HG02840 (cell line): ENCODE measurements around the gene PAPPA.

Source experiments
- ATAC-seq: cut with Tn5 transposase; IDR thresholded peaks from one replicate; pipeline ENCODE4 v1.9.1; 2021; ENCODE audit warnings: mild to moderate bottlenecking, moderate library complexity, moderate number of reproducible peaks; ENCODE audit not compliant: unreplicated experiment, low FRiP score

PAPPA gene

DNA sequence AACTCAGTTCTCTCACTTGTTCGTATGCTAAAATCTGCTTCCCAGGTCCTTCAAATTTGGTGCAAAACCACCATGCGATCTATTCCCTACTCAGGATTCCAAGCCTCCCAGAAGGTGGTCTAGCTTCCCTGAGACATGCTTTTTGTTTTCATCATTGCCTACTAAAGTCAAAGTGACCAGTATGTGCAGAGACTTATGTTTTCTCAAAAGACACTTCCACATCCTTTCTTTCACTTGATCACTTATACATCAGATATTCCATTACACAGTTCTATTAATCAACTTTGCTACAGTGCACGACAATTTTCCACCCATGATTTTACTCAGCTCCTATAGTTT lies 242.1 kb downstream of the PAPPA start:
- ATAC-seq: no peak

DNA sequence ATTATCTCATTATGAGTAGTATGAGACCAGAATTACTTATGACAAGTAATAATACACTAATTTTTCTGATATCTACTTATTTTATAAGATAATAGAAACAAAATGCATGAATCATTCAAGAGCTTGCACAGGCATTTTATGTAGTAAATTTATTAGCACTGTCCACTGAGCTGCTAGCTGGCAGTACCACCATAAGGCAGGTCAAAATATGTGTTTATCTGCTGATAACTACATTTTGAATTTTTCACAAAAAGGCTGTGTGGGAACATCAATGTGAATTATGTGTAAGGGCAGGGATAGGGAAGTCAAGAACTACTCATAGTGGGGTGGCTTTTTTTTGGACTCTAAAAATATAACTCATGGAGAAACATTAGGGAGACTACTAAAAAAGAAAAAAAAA lies 249.6 kb downstream of the PAPPA start:
- ATAC-seq: no peak

DNA sequence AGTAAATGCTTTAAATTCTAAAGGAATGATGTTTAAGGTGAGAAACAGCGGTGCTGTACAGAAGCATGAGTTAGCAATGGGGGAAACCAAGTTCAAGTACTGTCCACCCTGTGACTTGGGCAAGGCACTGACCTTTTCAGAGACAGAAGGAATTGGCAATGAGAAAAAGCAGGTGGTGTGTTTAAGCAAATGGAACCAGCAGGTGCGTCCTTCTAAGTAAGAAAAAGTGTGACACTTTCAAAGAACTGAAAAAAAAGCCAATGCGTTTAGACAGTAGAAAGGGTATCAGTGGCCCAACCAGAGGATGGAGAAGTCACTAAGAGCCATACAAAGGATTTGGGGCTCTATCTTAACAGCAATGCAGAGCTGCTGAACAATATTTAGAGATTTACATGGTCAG lies 250.6 kb downstream of the PAPPA start:
- ATAC-seq: no peak

DNA sequence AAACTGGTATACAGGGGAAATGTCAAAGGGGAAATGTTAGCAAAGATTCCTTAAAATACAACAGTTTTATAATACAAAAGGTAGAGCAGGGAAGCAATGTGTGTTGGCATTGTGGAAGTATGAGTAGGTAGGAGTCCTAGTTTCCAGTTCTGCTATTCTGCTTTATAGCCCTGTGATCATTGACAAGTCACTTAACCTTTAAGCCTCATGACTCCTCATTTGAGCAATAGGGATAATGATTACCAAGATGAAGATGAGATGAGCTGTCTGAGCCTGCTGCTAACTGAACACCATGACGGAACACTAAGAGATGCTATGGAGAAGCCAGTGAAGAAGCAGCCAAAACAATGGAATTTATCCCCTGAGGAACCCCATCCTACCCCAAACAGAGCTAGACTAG lies 251.7 kb downstream of the PAPPA start:
- ATAC-seq: no peak

DNA sequence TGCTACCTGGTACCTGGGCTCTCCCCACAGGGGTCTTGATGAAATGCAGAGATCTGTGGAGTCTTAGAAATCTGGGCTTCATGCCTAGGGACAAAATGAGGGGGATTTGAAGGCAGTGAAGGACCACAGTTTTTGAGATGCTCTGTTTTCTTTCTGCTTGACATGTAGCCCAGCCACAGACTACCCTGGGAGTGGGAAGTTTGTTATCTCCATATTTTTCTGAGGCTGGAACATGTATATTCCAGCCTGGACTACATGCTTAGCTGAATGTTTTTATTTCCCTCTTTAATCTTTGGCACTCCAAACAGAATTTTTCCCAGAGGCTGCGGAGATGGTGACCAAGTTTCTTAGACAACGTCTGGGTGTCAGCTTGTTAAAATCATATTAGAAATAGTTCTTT lies 252.9 kb downstream of the PAPPA start:
- no peak for ATAC-seq

DNA sequence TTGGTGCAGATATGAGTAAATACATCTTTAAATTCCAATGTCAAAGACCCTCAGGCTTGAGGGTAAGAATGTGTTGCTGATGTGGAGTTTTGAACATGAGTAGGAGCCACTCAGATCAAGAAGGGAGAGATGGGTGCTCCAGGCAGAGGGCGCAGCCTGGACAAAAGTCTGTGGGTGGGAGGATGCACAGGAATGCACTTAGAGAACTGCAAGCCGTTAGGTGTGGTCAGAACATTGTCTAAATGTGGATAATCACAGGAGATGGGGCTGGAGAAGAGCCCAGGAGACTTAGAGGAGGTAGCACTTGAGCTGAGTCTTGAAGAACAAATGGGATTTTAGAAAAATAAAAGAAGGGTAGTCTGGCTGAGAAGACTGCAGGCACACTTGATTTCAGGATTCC lies 255.5 kb downstream of the PAPPA start:
- ATAC-seq: no peak

DNA sequence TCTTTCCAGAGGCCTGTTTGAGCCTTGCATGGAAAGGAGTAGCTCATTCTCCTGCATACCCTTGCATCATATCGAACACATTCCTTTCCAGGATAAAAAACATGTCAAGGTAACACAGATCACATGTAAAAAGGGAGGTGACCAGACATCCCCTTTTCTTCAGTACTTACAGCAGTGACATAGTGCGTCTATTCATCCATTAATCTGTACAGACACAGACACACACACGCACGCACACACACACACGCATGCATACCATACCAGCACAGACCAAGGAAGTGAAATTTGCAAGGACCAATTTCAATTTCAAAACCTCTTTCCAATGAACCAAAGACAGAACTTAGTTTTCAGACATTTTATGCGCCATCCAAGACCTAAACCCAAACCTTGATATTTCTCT lies 256.0 kb downstream of the PAPPA start:
- ATAC-seq: no peak

DNA sequence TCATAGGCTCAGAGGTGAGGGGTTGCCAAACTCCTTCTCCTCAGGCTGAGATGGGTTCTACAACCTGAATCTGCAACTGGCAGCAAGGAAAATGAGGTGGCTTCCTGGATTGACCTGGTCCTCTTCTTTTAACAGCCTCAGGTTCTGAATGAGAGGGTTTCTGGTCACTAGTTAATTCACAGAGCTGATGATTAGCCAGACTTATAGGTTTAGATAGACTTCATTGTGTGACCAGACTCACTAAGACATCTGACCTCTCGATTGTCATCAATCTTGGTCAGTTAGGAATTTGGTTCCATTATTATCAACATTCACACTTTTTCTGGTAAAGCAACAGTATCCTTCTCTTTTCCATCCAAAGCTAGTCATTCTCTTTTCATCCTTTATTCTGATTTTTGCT lies 257.9 kb downstream of the PAPPA start:
- no peak for ATAC-seq

DNA sequence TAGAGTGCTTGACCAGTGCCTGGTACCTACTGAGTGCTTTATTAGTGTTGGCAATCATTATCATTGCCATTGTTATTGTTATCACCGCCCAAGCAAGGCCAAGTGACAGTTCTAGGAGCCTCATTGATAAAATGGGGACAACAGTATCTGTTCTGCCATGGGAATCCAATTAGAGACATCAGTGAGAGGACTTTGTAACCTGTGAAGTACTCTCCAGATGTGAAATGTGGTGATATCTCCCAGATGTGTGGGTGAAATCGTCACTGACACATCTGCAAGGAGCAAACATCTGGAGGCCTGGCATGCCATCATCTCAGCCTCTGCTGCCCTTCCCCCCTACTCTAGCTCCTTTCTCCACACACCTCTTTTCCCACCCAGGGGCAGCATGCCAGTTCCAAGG lies 260.8 kb downstream of the PAPPA start:
- no peak for ATAC-seq

DNA sequence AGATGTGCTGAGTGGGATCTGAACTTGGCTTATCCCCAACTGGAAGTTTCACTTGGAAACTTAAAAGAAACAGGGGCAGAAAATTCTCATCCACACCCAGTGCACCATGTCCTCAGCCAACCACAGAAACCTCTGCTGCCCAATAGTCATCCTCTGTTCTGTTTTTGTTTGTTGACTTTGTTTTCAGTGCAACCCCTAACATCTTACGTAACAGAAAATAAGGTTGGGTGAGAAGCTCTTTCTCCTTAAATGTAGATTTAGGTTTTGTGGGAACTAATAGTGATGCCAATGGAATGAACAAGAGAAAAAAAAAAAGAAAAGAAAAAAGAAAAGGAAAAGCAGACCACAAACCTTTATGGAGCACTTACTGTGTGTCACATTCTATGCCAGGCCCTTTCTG lies 262.8 kb downstream of the PAPPA start:
- ATAC-seq: no peak

DNA sequence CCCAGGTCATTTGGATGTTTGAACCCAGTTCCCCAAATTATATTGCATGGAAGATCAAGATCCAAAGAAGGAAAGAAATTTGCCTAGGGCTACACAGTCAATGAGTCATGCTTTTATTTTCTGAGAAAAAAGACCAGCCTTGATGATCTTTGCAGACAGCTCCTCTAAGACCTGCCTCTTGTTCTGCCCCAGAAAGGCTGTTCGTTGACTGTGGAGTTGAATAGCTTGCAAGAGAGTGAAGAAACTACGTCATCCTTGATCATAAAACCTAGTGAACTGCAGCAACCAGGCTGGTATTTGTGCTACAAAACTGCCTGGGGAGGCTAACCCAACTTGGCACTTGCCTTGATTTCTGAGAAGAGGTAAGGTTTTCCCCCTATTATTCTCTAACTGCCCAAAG lies 263.9 kb downstream of the PAPPA start:
- ATAC-seq: no peak

DNA sequence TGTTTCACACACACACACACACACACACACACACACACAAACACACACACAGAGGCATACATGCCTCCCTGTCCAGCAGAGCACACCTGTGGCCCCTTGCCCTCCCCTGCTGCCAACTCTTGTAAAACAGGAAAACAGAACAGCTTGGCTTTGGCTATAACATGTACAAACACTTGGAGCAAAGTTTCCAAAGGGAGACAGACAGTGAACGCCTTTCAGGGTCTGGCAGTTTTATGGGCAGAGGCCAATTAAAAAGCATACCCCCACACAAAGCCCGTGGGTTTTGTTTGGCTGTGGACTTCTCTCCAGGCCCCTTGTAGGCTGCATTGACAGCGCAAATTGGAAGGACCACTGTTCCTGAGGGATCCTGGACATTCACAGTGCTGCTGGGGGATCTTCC lies 265.6 kb downstream of the PAPPA start:
- no peak for ATAC-seq

DNA sequence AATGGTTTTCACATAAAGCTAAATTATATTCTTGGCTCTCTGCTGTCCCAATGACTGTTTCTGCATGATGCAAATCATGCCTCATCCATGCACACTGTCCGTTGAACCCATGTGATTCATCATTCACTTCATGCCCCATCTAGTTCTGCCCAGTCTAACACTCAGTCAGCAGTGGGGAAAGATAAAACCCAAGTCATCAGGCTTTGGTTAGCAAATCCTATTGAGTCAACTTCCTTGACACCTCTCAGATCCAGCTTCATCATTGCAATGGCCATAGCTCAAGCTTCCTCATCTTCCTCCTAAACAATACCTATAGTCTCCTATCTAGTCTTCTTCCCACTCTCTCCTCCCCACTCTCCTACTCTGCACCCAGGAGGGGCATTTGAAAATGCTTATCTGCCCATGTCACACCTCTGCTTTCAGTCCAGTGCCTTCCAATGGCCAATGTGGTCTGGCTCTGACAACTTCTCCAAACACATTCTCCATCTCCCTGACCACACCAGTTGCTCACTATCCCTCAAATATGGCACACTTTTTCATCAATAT lies 267.5 kb downstream of the PAPPA start:
- ATAC-seq: no peak

DNA sequence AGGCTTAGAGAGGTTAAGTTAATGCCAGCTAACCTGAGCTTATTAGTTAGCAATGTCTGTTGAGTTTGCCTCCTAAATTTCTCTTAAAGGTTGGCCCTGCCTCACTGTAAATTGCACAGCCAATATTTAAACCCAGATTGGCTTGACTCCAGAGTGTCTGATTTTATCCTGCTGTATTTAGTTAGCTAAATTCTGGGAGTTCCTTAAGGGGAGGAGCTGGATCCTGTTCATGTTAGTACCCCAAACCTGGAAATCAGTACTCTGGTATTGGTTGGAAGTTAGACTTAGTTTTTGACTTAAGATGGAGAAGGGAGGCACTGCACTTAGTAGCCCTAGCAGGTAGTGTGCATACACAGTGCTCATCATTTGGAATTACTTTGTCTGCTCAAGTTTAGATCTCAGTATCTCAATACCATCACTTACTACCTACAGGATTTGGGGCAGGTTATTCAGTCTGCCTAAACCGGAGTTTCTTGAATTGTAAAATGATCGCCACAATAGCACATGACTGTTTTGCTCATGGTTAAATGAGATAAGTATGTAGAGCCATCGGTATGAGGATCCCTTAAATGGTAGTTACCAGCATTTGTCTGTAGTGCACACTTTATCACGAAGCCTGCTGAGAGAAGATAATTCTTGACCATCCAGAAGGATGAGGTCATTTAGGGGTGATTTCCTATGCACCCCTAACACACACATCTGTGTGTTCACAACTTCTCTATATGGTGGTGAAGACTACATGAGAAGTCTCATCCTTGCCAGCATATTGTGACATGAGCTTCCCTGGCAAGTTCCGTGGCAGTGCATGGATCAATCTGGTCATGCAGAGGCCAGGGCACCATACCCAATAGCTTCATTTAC lies 268.8 kb downstream of the PAPPA start:
- ATAC-seq: no peak

DNA sequence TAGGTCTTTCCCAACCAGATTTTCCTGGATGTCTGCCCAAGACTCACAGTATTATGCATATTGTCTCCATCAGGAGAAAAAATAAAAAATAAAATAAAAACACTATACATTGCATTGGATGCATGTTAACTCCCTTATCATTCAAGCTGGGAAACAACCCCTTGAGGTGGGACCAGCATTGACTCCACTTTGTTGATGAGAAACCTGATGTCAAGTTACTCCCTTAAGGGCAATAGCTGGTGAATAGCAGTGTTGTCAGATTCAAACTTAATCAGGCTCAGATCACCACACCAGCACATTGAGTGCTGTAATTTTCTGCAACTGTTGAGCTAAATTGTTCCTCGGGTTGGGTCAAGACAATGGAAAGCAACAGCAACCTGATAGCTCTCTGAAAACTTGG lies 269.6 kb downstream of the PAPPA start:
- ATAC-seq: no peak

DNA sequence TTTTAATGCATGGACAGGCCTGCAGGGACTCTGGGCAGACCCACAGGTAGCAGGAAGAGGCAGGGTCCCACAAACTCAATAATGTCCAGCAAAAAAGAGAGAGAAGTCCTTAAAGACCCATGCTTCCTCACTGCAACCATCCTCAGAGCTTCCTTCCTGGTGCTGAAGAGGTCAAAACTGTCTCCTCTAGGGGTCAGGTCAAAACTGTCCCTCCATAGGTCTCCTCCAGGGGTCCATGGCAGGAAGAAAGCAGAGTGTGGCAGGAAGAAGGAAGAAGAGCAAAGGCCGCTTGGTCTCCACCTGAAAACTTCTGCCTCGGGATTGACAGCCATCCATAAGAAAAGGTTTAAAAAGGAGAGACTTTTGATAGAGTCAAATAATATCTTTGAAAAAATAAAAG lies 271.7 kb downstream of the PAPPA start:
- no peak for ATAC-seq

DNA sequence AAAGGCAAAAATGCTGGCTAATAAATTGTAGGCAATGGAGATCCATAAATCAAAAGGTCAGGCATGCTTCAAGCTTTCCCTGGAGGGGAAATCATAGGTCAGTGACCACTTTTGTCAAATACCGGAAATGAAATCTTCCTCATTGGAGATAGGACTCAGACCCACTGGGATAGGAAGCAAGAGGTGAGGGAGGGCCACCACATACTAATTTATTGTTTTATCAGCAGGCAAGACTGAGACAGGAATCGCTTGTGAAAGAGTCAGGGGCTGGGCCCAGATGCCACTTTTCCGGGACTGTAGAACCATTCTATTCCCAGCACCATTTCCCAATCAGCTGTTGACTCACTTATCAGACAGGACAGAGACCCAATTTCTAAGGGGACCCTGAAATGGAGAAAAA lies 277.3 kb downstream of the PAPPA start:
- ATAC-seq: no peak

DNA sequence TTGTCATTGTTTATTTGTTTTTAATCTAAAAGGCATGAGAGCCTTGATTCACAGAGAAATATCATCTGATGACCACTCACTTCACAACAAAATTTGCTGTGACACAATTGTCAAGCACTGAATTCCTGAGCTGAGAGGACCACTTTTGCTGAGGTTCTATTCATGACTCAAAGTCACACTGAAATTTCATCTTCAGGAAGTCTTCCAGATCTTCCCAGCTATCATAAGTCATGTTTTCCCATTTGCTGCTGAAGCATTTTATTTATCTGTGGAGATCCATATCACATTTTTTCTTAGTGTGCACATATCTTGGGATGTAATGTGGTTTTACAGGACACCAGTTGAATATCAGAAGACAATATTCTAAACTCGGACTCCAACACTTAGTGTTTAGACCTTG lies 278.5 kb downstream of the PAPPA start:
- ATAC-seq: no peak

DNA sequence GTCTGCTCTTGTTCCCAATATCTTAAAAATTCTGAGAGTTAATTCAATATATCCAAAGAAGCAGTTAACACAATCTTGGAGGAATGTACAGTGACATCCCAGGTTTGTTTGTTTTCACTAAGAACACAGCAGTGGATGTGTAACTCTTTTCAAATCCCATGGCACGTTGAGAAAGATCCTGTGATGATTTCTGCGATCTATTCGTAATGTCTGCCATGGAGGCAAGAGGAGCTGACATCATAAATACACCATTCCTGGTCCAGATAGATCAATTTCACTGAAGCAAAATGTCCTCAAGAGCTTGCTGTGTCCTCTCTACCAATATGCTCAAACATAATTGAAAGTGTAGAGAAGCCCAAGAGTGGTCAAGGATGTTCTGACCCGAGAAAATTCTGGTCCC lies 280.7 kb downstream of the PAPPA start:
- no peak for ATAC-seq

DNA sequence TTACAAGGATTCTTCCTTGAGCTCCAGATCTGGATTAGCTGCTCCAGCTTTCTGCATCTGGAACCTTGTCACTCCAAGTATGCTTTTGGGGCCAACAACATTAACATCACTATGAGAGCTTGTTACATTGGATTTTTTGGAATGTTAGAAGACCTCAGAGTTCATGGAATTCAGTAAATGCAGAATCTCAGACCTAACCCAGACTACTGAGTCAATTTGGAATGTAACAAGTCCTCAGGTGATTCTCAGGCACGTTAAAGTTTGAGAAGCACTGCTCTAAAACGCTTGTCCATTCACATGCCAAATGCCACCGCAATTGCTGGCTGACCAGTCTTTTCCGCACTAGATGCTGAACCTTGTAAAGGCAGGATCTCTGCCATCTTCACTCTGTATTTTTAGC lies 282.1 kb downstream of the PAPPA start:
- no peak for ATAC-seq

DNA sequence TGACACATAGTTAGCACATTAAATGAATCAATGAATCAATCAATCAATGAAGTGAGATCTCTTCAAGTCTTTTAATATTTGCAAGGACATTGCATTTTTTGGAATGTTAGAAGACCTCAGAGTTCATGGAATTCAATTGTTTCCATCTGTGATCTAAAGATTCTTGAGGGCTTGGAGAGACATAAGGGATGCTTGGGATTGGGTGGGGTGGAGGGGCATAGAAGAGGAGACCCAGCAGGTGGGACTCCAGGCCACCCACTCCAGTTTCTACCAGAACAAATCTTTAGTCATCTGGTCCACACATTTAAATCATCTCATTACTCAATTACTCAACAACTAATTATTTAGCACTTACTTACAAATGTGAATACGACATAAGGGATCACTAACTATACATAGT lies 282.5 kb downstream of the PAPPA start:
- ATAC-seq: no peak
